GM12872 (cell line): ENCODE data around the gene IPO11.

Source experiments
- TF ChIP-seq, protein P1 (sequence below): IDR thresholded peaks from 3 replicates; pipeline ENCODE4 v1.5.1; 2011; ENCODE audit warnings: low read depth, mild to moderate bottlenecking, low read length, moderate library complexity; ENCODE audit not compliant: insufficient read depth

Gene IPO11

DNA sequence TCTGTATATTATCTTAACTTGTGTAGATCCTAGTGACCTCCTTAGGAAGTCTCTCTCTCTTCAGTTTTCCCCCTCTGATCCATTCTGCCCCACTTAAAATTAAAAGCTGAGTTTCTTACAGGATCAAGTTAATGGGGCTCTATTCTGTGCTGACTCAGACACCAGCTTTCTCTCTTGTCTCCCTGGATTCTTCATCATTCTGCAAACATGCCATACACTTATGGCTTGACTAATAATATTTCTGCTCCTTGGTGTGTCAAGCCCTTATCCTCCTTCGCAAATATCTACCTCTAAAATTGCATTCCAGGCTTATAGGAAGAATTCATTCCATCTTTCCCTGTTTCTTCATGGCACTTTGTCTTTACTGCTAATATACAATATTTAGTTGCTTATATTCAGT is 184.1 kb downstream of the IPO11 start:
- TF ChIP-seq, protein P1, sequence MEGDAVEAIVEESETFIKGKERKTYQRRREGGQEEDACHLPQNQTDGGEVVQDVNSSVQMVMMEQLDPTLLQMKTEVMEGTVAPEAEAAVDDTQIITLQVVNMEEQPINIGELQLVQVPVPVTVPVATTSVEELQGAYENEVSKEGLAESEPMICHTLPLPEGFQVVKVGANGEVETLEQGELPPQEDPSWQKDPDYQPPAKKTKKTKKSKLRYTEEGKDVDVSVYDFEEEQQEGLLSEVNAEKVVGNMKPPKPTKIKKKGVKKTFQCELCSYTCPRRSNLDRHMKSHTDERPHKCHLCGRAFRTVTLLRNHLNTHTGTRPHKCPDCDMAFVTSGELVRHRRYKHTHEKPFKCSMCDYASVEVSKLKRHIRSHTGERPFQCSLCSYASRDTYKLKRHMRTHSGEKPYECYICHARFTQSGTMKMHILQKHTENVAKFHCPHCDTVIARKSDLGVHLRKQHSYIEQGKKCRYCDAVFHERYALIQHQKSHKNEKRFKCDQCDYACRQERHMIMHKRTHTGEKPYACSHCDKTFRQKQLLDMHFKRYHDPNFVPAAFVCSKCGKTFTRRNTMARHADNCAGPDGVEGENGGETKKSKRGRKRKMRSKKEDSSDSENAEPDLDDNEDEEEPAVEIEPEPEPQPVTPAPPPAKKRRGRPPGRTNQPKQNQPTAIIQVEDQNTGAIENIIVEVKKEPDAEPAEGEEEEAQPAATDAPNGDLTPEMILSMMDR, result no peak

- TF ChIP-seq, protein P1, result no peak
Observed at GRCh38 chr5:62597314-62597713, 184.8 kb downstream of the IPO11 start.

GRCh38 chr5:62600560-62601252 is 188.1 kb downstream of the IPO11 start:
- TF ChIP-seq, protein P1, result no peak

- TF ChIP-seq, protein P1, result no peak
Observed at GRCh38 chr5:62603934-62604333, 191.4 kb downstream of the IPO11 start.

GRCh38 chr5:62605638-62606037 is 193.1 kb downstream of the IPO11 start:
- TF ChIP-seq, protein P1, result no peak

GRCh38 chr5:62606878-62607277 is 194.3 kb downstream of the IPO11 start:
- TF ChIP-seq, protein P1, result no peak

GRCh38 chr5:62607615-62608014 is 195.1 kb downstream of the IPO11 start:
- TF ChIP-seq, protein P1, result no peak
